H9 (cell line): ENCODE results near the gene MYO1F. TPM values are rescaled to one million over a fixed set of nuclear protein-coding genes. Genes with fewer than 3 reads are reported as not detected.

Experiments used
- DNase-seq: peaks from one replicate; pipeline ENCODE4 v3.0.0-alpha.2; 2017
- H2AFZ ChIP-seq: one replicate; pipeline ENCODE4 v1.6.1; 2013; ENCODE audit warnings: mild to moderate bottlenecking, low read length, control low read depth, moderate library complexity
- H2AK5ac ChIP-seq: 2 replicates; pipeline ENCODE4 v1.6.1; 2013; ENCODE audit warnings: low read length, control low read depth, mixed read lengths; ENCODE audit not compliant: insufficient read length
- H2BK120ac ChIP-seq: one replicate; pipeline ENCODE4 v1.6.1; 2013; ENCODE audit warnings: low read depth, mild to moderate bottlenecking, low read length, control low read depth, inconsistent platforms; ENCODE audit not compliant: poor library complexity, severe bottlenecking
- H2BK12ac ChIP-seq: 2 replicates; pipeline ENCODE4 v1.6.1; 2013; ENCODE audit warnings: low read length, control low read depth, mixed read lengths, low read depth; ENCODE audit not compliant: insufficient read length
- H2BK15ac ChIP-seq: 2 replicates; pipeline ENCODE4 v1.6.1; 2013; ENCODE audit warnings: low read depth, low read length, control low read depth
- H2BK20ac ChIP-seq: one replicate; pipeline ENCODE4 v1.6.1; 2013; ENCODE audit warnings: low read depth, mild to moderate bottlenecking, low read length, control low read depth, inconsistent platforms; ENCODE audit not compliant: poor library complexity, severe bottlenecking
- H2BK5ac ChIP-seq: 2 replicates; pipeline ENCODE4 v1.6.1; 2013; ENCODE audit warnings: low read length, control low read depth, mixed read lengths; ENCODE audit not compliant: insufficient read length
- H3K14ac ChIP-seq: 2 replicates; pipeline ENCODE4 v1.6.1; 2013; ENCODE audit warnings: low read length, control low read depth; ENCODE audit not compliant: insufficient read depth
- H3K18ac ChIP-seq: 2 replicates; pipeline ENCODE4 v1.6.1; 2013; ENCODE audit warnings: low read depth, mild to moderate bottlenecking, mixed read lengths, low read length, control low read depth; ENCODE audit not compliant: insufficient read length
- H3K23ac ChIP-seq: 2 replicates; pipeline ENCODE4 v1.6.1; 2013; ENCODE audit warnings: low read length, control low read depth, mixed read lengths, low read depth; ENCODE audit not compliant: insufficient read length
- H3K23me2 ChIP-seq: 2 replicates; pipeline ENCODE4 v1.6.1; 2013; ENCODE audit warnings: low read depth, mild to moderate bottlenecking, mixed read lengths, low read length, control low read depth; ENCODE audit not compliant: insufficient read length, poor library complexity, severe bottlenecking
- H3K27ac ChIP-seq: 2 replicates; pipeline ENCODE4 v1.5.1; 2013; ENCODE audit warnings: low read length, control low read depth, mixed read lengths, low read depth; ENCODE audit not compliant: insufficient read length
- H3K27me3 ChIP-seq: 2 replicates; pipeline ENCODE4 v1.6.1; 2013; ENCODE audit warnings: low read length, control low read depth, inconsistent platforms; ENCODE audit not compliant: insufficient read depth
- H3K4ac ChIP-seq: 2 replicates; pipeline ENCODE4 v1.6.1; 2013; ENCODE audit warnings: low read depth, mild to moderate bottlenecking, control low read depth, inconsistent platforms, low read length, moderate library complexity
- H3K4me1 ChIP-seq: 2 replicates; pipeline ENCODE4 v1.6.1; 2013; ENCODE audit warnings: low read length, control low read depth, inconsistent platforms; ENCODE audit not compliant: insufficient read depth
- H3K4me2 ChIP-seq: 2 replicates; pipeline ENCODE4 v1.6.1; 2013; ENCODE audit warnings: low read length, control low read depth, mixed read lengths; ENCODE audit not compliant: insufficient read length, insufficient read depth
- H3K56ac ChIP-seq: 2 replicates; pipeline ENCODE4 v1.6.1; 2013; ENCODE audit warnings: low read depth, mild to moderate bottlenecking, mixed read lengths, low read length, control low read depth; ENCODE audit not compliant: insufficient read length
- H3K79me1 ChIP-seq: 2 replicates; pipeline ENCODE4 v1.6.1; 2013; ENCODE audit warnings: low read depth, mild to moderate bottlenecking, moderate library complexity, low read length, control low read depth, inconsistent platforms; ENCODE audit not compliant: insufficient read depth, poor library complexity, severe bottlenecking
- H3K79me2 ChIP-seq: 2 replicates; pipeline ENCODE4 v1.6.1; 2013; ENCODE audit warnings: low read length, control low read depth, inconsistent platforms; ENCODE audit not compliant: insufficient read depth
- H3K9ac ChIP-seq: 2 replicates; pipeline ENCODE4 v1.6.1; 2013; ENCODE audit warnings: low read length, control low read depth, mixed read lengths; ENCODE audit not compliant: insufficient read length; ENCODE audit errors: extremely low read depth
- H3K9me3 ChIP-seq: one replicate; pipeline ENCODE4 v1.6.1; 2013; ENCODE audit warnings: low read depth, low read length, inconsistent platforms; ENCODE audit not compliant: control insufficient read depth
- H3T11ph ChIP-seq: one replicate; pipeline ENCODE4 v1.6.1; 2013; ENCODE audit warnings: mild to moderate bottlenecking, low read length, control low read depth, inconsistent platforms
- H4K20me1 ChIP-seq: one replicate; pipeline ENCODE4 v1.6.1; 2013; ENCODE audit not compliant: control insufficient read depth, insufficient read length, insufficient read depth
- H4K5ac ChIP-seq: 2 replicates; pipeline ENCODE4 v1.6.1; 2013; ENCODE audit warnings: low read depth, mild to moderate bottlenecking, mixed read lengths, low read length, control low read depth; ENCODE audit not compliant: insufficient read length
- H4K8ac ChIP-seq: replicated peaks from 2 replicates; pipeline ENCODE4 v1.6.1; 2013; ENCODE audit warnings: low read length, control low read depth, mixed read lengths, low read depth; ENCODE audit not compliant: insufficient read length
- H4K91ac ChIP-seq: 2 replicates; pipeline ENCODE4 v1.6.1; 2013; ENCODE audit warnings: low read depth, mild to moderate bottlenecking, moderate library complexity, mixed read lengths, low read length, control low read depth; ENCODE audit not compliant: insufficient read length
- H3K27ac Mint-ChIP-seq, 3 experiments: 2 replicates in 2 of 3; 3 replicates in 1 of 3; pipeline ENCODE4 v1.8.0; 2020 to 2021; ENCODE audit warnings: mixed read lengths in 3 of 3, mild to moderate bottlenecking in 1 of 3, moderate library complexity in 1 of 3
- H3K27me3 Mint-ChIP-seq: 2 replicates; pipeline ENCODE4 v1.8.0; 2021; ENCODE audit warnings: low read depth, mild to moderate bottlenecking, moderate library complexity, mixed read lengths
- H3K36me3 Mint-ChIP-seq, 3 experiments: 2 replicates in 2 of 3; 3 replicates in 1 of 3; pipeline ENCODE4 v1.8.0; 2020 to 2021; ENCODE audit warnings: low read depth in 3 of 3, mixed read lengths in 3 of 3; ENCODE audit not compliant: insufficient read depth in 1 of 3
- H3K4me1 Mint-ChIP-seq, 2 experiments: 2 replicates each; pipeline ENCODE4 v1.8.0; 2020; ENCODE audit warnings: mixed read lengths in 2 of 2
- H3K4me3 Mint-ChIP-seq, 2 experiments: 2 replicates in 1 of 2; 3 replicates in 1 of 2; pipeline ENCODE4 v1.8.0; 2020 to 2021; ENCODE audit warnings: mild to moderate bottlenecking in 2 of 2, mixed read lengths in 2 of 2, moderate library complexity in 1 of 2
- H3K9me3 Mint-ChIP-seq, 2 experiments: 2 replicates in 1 of 2; 3 replicates in 1 of 2; pipeline ENCODE4 v1.8.0; 2020; ENCODE audit warnings: mild to moderate bottlenecking in 2 of 2, mixed read lengths in 2 of 2, moderate library complexity in 1 of 2
- WGBS: extraction: QIAGEN DNeasy Blood & Tissue Kit; methylation state at CpG from one replicate; pipeline ENCODE4 v1.1.7; 2013; ENCODE audit warnings: missing lambda C conversion rate, low lambda C conversion rate, mixed read lengths; ENCODE audit not compliant: insufficient read length; ENCODE audit errors: extremely low coverage; 5-methylcytosine and 5-hydroxymethylcytosine counted together
- total RNA-seq: library from RNA; stranded (reverse); gene quantifications from 2 replicates; pipeline ENCODE4 v1.2.1, GENCODE V29; 2021
- TF ChIP-seq, protein P1 (sequence below): fragments of 200-600 bp; sonication (generic); conservative IDR thresholded peaks from 3 replicates; pipeline ENCODE4 v1.8.0; 2021; ENCODE audit warnings: antibody characterized with exemption, mild to moderate bottlenecking

Gene MYO1F
- total RNA-seq, 1 experiment from 2014 or later: 1.0 TPM

DNA sequence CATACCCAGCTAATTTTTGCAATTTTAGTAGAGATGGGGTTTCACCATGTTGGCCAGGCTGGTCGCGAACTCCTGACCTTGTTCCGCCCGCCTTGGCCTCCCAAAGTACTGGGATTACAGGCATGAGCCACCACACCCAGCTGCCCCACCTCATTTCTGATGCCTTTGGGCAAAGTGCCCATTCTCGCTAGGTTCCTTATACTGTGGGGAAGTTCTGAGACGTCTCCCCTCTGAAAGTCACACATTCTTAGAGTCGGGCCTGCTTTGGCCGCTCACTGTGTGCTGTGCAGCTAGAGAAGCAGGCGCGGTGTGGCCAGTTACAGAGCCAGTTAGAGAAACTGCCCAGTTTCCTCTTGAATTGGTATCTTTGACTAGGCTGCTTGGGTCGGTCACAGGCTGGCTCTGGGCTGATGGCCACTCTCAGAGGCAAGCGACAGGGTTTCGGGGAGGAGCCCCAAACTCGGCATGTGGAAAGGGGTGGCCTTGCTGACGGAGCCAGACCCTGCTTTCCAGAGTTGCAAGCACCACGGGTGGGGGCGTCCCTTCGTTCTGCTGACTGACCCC lies 92.8 kb downstream of the MYO1F start:
- Histone ChIP-seq H3K4ac (no peak overlapping the region), H3K4me1 (no peaks in the 10 kb centered on the region), H2BK120ac (no peak overlapping the region), H3K27ac (no peak overlapping the region), H3K23ac (no peak overlapping the region), H3K14ac (no peak overlapping the region), H4K20me1 (peaks cover 2% of the 10 kb centered on the region), H2BK12ac (no peak overlapping the region), H4K91ac (no peak overlapping the region), H2AFZ (no peak overlapping the region), H3K4me2 (no peak overlapping the region), H4K8ac (no peak overlapping the region), H3K27me3 (no peaks in the 10 kb centered on the region), H2BK20ac (no peak overlapping the region), H3K9ac (no peak overlapping the region), H2AK5ac (no peak overlapping the region), H2BK15ac (no peak overlapping the region), H3K23me2 (no peaks in the 10 kb centered on the region), H3K79me1 (no peaks in the 10 kb centered on the region), H3K9me3 (no peaks in the 10 kb centered on the region), H4K5ac (no peak overlapping the region), H3K79me2 (peaks cover 7% of the 10 kb centered on the region; the same call in 1 of the 2 replicates), H2BK5ac (no peak overlapping the region), H3K56ac (no peak overlapping the region), H3T11ph (no peak overlapping the region), H3K18ac (no peak overlapping the region)
- Mint-ChIP-seq H3K4me1 (peaks cover 3 to 15% of the 10 kb centered on the region in 2 experiments), H3K36me3 (peaks cover 50 to 90% (median 87%) of the 10 kb centered on the region in 3 experiments), H3K9me3 (no peaks in the 10 kb centered on the region), H3K27me3 (no peaks in the 10 kb centered on the region; the same call in 1 of the 2 replicates), H3K4me3 (no peak overlapping the region), H3K27ac (no peak overlapping the region)
- WGBS: no CpG with 5 or more reads among the region's 18 CpGs
- TF ChIP-seq, protein P1, sequence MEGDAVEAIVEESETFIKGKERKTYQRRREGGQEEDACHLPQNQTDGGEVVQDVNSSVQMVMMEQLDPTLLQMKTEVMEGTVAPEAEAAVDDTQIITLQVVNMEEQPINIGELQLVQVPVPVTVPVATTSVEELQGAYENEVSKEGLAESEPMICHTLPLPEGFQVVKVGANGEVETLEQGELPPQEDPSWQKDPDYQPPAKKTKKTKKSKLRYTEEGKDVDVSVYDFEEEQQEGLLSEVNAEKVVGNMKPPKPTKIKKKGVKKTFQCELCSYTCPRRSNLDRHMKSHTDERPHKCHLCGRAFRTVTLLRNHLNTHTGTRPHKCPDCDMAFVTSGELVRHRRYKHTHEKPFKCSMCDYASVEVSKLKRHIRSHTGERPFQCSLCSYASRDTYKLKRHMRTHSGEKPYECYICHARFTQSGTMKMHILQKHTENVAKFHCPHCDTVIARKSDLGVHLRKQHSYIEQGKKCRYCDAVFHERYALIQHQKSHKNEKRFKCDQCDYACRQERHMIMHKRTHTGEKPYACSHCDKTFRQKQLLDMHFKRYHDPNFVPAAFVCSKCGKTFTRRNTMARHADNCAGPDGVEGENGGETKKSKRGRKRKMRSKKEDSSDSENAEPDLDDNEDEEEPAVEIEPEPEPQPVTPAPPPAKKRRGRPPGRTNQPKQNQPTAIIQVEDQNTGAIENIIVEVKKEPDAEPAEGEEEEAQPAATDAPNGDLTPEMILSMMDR: no peak
- DNase-seq: no peak
